ENCODE measurements around the gene ZNF81. TPM values are rescaled to one million over a fixed set of nuclear protein-coding genes. Genes with fewer than 3 reads are reported as not detected.

Gene ZNF81
- total RNA-seq: 2.0 and 5.9 TPM in 2 replicates

DNA sequence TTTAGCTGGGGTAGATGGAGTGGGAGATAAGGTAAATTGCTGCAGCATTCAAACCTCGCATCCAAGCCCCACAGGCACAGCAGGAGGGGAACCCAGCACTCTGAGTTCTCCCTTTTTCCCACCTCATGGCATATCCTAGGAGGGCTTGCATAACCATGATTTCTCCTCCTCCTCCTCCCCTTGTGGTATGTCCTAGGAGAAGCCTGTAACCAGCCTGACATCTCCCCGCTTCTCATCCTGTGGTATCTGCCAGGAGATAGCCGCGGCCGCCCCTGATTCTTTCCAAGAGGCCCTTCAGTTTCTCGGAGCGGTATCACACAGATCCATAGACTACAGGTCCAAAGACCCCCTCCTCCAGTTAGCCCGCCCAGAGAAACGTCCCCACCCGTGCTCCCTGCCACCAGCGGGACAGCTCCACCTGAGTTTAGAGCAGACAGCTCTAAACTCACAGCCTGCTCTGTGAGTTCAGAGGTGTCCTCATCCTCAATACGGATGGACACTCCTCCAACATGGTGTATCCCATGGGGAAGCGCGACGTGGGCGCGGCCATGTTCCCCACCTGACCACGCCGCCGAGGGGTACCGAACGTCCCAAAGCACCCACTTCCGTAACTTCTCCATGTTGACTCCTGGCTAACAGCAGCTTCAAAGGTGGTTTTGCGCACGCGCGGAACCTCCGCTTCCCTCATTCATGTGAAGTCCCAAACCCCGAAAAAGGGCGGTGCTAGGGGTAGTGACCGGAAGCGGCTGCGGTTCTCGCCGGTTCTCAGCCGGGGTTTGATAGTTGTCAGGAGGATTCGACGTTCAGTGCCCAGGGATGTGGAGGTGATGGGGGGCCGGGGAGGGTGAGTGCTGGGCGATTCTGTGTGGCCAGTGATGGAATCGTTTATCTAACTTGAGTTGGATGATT is at the start of gene ZNF81:
Gene ZNF81, plus strand, starts transcription at position 739 of the 909 bp plus-strand sequence. CDS start 9,366 bp downstream, outside the sequence.

Other genes starting within 250 kb of the ZNF81 start
- 0.05 and 0.07 TPM in 2 replicates for gene SYN1, start 217.0 kb upstream of the ZNF81 start, total RNA-seq
- 0.20 TPM in 1 of 2 replicates, not detected in the other for gene CFP, start 207.0 kb upstream of the ZNF81 start, total RNA-seq
- gene ELK1, start 186.3 kb upstream of the ZNF81 start, total RNA-seq: 25.4 and 30.8 TPM in 2 replicates
- gene UXT, start 177.7 kb upstream of the ZNF81 start, total RNA-seq: 122 and 141 TPM in 2 replicates
- gene ZNF182, start 167.1 kb downstream of the ZNF81 start, total RNA-seq: 1.1 and 2.2 TPM in 2 replicates
- 0.80 TPM in 1 of 2 replicates, not detected in the other for gene SPACA5, start 170.1 kb downstream of the ZNF81 start, total RNA-seq
- 1.5 and 1.9 TPM in 2 replicates for gene ZNF630, start 234.7 kb downstream of the ZNF81 start, total RNA-seq